Muscle layer of duodenum (tissue), 2 donors: ENCODE measurements around the gene BIRC6.
"Not testable (repeated sequence)": the region's sequence is repeated elsewhere in the genome, so short reads cannot be mapped to it uniquely, and the experiment has no call there.

Source experiments
- H3K27ac ChIP-seq: one replicate; pipeline ENCODE4 v1.7.0; 2013; ENCODE audit warnings: mild to moderate bottlenecking, low read length
- H3K27me3 ChIP-seq: one replicate; pipeline ENCODE4 v1.7.0; 2013; ENCODE audit warnings: low read depth, mild to moderate bottlenecking, control low read depth, low read length
- H3K36me3 ChIP-seq, 2 donors: one replicate each; pipeline ENCODE4 v1.7.0; 2013; ENCODE audit warnings: low read length in 2 of 2, control low read depth in 1 of 2, mild to moderate bottlenecking in 1 of 2; ENCODE audit not compliant: insufficient read depth in 2 of 2, control insufficient read depth in 1 of 2
- H3K4me1 ChIP-seq, 2 donors: one replicate each; pipeline ENCODE4 v1.7.0; 2013; ENCODE audit warnings: low read length in 2 of 2, mild to moderate bottlenecking in 2 of 2, control low read depth in 1 of 2, moderate library complexity in 1 of 2; ENCODE audit not compliant: insufficient read depth in 2 of 2, control insufficient read depth in 1 of 2
- H3K4me3 ChIP-seq, 2 donors: one replicate each; pipeline ENCODE4 v1.7.0; 2013; ENCODE audit warnings: low read length in 2 of 2, low read depth in 1 of 2, mild to moderate bottlenecking in 1 of 2
- H3K9me3 ChIP-seq, 2 donors: one replicate each; pipeline ENCODE4 v1.7.0; 2013; ENCODE audit warnings: low read length in 2 of 2, control low read depth in 1 of 2, mild to moderate bottlenecking in 1 of 2; ENCODE audit not compliant: control insufficient read depth in 1 of 2
- donor health status: healthy.

Gene BIRC6

GRCh38 chr2:32614084-32614483 lies 257.3 kb downstream of the BIRC6 start:
- Histone ChIP-seq H3K27me3 (no peaks in the 10 kb centered on the region), H3K27ac (no peak overlapping the region), H3K9me3 (no peaks in the 10 kb centered on the region), H3K36me3 (peaks cover 38 to 45% of the 10 kb centered on the region in 2 donors), H3K4me3 (no peak overlapping the region), H3K4me1 (no peaks in the 10 kb centered on the region)

DNA sequence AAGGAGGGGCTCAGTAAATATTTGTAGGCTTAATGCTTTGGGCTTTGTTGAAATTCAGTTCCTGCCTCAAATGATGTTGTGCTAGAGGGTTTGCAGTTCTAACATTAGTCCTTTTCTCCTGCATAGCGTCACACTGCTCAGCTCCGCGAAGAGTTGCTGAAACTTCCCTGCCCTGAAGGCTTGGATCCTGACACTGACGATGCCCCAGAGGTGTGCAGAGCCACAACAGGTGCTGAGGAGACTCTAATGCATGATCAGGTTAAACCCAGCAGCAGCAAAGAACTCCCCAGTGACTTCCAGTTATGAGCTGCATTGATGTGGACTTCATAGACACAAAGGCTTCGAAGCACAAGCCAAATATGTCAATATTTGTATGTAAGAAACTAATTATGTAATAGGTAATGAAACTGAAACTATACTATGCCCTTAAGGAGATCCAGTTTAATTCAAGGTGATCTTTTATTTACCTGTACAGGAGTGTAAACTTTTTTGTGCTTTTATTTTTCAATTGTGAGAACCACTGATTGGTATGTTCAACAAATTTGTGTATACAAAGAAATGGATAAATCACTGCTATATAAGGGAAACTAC lies 260.9 kb downstream of the BIRC6 start:
- Histone ChIP-seq H3K9me3 (no peaks in the 10 kb centered on the region), H3K36me3 (peaks cover 19 to 24% of the 10 kb centered on the region in 2 donors), H3K27ac (no peak overlapping the region), H3K4me3 (no peak overlapping the region), H3K4me1 (peaks cover 4 to 5% of the 10 kb centered on the region in 2 donors), H3K27me3 (no peaks in the 10 kb centered on the region)

DNA sequence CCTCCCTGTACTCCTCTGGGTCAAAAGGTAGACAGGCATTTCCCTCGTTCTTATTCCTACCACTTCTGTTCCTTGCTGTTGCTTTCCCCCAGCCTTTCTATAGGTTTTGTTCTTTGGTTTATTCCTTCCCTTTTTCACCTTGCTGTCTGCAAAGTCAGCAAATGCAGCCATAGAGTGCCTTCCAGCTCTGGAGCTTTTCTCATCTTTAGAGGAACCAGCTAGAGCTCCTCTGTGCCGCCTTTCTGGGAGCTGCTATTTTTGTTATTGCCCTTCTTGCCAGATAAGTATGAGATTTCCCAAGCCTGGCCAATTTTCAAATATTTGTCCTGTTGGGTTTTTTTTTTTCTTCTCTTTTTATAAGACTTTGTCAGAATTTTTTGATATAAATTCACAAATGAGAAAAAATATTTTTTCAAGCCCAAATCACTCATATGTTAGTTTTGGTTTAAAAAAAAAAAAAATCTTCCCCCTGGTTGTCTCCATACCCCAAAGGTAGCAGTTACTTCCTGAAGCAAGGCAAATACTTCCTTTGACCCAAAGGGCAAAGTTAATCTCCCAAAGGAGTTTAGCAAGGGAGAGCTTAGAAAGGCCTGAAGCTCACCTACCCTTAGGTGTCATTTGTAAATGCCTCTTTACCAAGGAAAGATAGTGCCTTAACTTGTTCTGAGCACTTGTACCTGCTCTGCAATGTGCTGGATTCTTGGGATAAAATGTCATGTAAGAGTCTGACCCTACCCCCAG lies 265.9 kb downstream of the BIRC6 start:
- Histone ChIP-seq H3K9me3 (no peaks in the 10 kb centered on the region), H3K4me3 (no peak overlapping the region), H3K27me3 (no peaks in the 10 kb centered on the region), H3K4me1 (peaks cover 4 to 6% of the 10 kb centered on the region in 2 donors), H3K27ac (no peak overlapping the region), H3K36me3 (peaks cover 6 to 8% of the 10 kb centered on the region in 2 donors)

- Histone ChIP-seq H3K9me3 (no peaks in the 10 kb centered on the region), H3K27me3 (no peaks in the 10 kb centered on the region), H3K4me1 (peaks cover 4 to 6% of the 10 kb centered on the region in 2 donors), H3K27ac (no peak overlapping the region), H3K36me3 (peaks cover 5 to 6% of the 10 kb centered on the region in 2 donors), H3K4me3 (no peak overlapping the region)
Observed at GRCh38 chr2:32623311-32623706, 266.5 kb downstream of the BIRC6 start.

- Histone ChIP-seq H3K27ac (no peak overlapping the region), H3K27me3 (no peaks in the 10 kb centered on the region), H3K4me3 (no peak overlapping the region), H3K36me3 (peaks cover 2 to 5% of the 10 kb centered on the region in 2 donors), H3K9me3 (no peaks in the 10 kb centered on the region), H3K4me1 (peaks cover 6 to 10% of the 10 kb centered on the region in 2 donors)
Observed at GRCh38 chr2:32624812-32625211, 268.0 kb downstream of the BIRC6 start.

- Histone ChIP-seq H3K4me1 (peaks cover 6 to 10% of the 10 kb centered on the region in 2 donors), H3K27me3 (no peaks in the 10 kb centered on the region), H3K4me3 (peak overlapping the region in 1 of 2 donors; percentile 98), H3K27ac (no peak overlapping the region), H3K9me3 (no peaks in the 10 kb centered on the region), H3K36me3 (peaks cover 0 to 7% of the 10 kb centered on the region in 2 donors)
Observed at GRCh38 chr2:32626639-32627221, 269.9 kb downstream of the BIRC6 start.

- no peaks in the 10 kb centered on the region for H3K9me3 ChIP-seq
- peak overlapping the region; percentile 82 for H3K27ac ChIP-seq
Observed at GRCh38 chr2:32627441-32627813, 270.6 kb downstream of the BIRC6 start.

GRCh38 chr2:32627814-32628579 lies 271.2 kb downstream of the BIRC6 start, which contains the start of gene TTC27:
TTC27 (plus strand) TSS chr2:32628050; CDS start chr2:32628293, 243 bp downstream.
- peak within 1 kb of the TSS; percentile 82 for H3K27ac ChIP-seq

More at GRCh38 chr2:32627441-32627813, 270.6 kb downstream of the BIRC6 start:
- H3K36me3 ChIP-seq, result peaks cover 0 to 7% of the 10 kb centered on the region in 2 donors
- H3K27me3 ChIP-seq, result no peaks in the 10 kb centered on the region
- H3K4me1 ChIP-seq, result peaks cover 3 to 8% of the 10 kb centered on the region in 2 donors
- H3K4me3 ChIP-seq, result peak overlapping the region; percentile 97 to 98

GRCh38 chr2:32632089-32632488 lies 275.3 kb downstream of the BIRC6 start:
- Histone ChIP-seq H3K36me3 (peaks cover 0 to 20% of the 10 kb centered on the region in 2 donors), H3K4me3 (no peak overlapping the region), H3K27me3 (no peaks in the 10 kb centered on the region), H3K9me3 (no peaks in the 10 kb centered on the region), H3K4me1 (peaks cover 0 to 6% of the 10 kb centered on the region in 2 donors), H3K27ac (no peak overlapping the region)

More at GRCh38 chr2:32627814-32628579, 271.2 kb downstream of the BIRC6 start, which contains the start of gene TTC27:
- no peaks in the 10 kb centered on the region for H3K27me3 ChIP-seq
- peaks cover 0 to 7% of the 10 kb centered on the region in 2 donors for H3K36me3 ChIP-seq
- H3K4me3 ChIP-seq, result peak within 1 kb of the TSS; percentile 97 to 98
- no peaks in the 10 kb centered on the region for H3K9me3 ChIP-seq
- H3K4me1 ChIP-seq, result peaks cover 0 to 6% of the 10 kb centered on the region in 2 donors

GRCh38 chr2:32633040-32633439 lies 276.2 kb downstream of the BIRC6 start:
- H3K36me3 ChIP-seq, result peaks cover 0 to 29% of the 10 kb centered on the region in 2 donors
- H3K9me3 ChIP-seq, result no peaks in the 10 kb centered on the region
- H3K27me3 ChIP-seq, result no peaks in the 10 kb centered on the region
- H3K4me1 ChIP-seq, result peaks cover 0 to 6% of the 10 kb centered on the region in 2 donors
- no peak overlapping the region for H3K27ac ChIP-seq
- no peak overlapping the region for H3K4me3 ChIP-seq

DNA sequence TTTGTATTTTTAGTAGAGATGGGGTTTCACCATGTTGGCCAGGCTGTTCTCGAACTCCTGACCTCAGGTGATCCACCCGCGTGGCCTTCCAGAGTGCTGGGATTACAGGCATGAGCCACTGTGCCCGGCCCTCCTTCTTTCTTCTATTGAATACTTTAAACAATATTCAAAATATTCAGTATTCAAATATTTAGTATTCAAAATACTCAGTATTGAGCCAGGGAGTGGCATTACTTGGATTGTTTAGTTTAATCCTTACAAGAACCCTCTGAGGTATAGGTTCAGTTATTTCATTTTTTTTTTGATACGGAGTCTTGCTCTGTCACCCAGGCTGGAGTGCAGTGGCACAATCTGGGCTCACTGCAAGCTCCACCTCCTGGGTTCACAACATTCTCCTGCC lies 281.7 kb downstream of the BIRC6 start:
- not testable (repeated sequence) for H3K4me1 ChIP-seq, H3K9me3 ChIP-seq, H3K4me3 ChIP-seq, H3K27ac ChIP-seq, H3K27me3 ChIP-seq
- peaks cover 7 to 50% of the 10 kb centered on the region in 2 donors for H3K36me3 ChIP-seq
